SK-MEL-5 (cell line): ENCODE measurements around the gene PAGE2B. TPM values are rescaled to one million over a fixed set of nuclear protein-coding genes. Genes with fewer than 3 reads are reported as not detected.
A peak's percentile ranks its signal among the peaks of the same experiment; 100 is the strongest.
"Not testable (repeated sequence)": the region's sequence is repeated elsewhere in the genome, so short reads cannot be mapped to it uniquely, and the experiment has no call there.

Experiments used
- DNase-seq: peaks from one replicate; pipeline ENCODE4 v3.0.0-alpha.2; 2016; ENCODE audit warnings: low read depth, low spot score
- in situ Hi-C: cut with HindIII; loops from 2 replicates; pipeline ENCODE4 v1.10.0; 2016; ENCODE audit warnings: low sequenced_read_pairs, high pct_unique_total_duplicates, low pct_unique_long_range_greater_than_20kb
- total RNA-seq: library from RNA; depleted of rRNA; stranded (reverse); fragments of >200 nt; shearing (Covaris generic); gene quantifications from 2 replicates; pipeline ENCODE4 v1.2.3, GENCODE V29; 2014; rRNA removed

Gene PAGE2B
- total RNA-seq, 1 experiment from 2014 or later: not detected

DNA sequence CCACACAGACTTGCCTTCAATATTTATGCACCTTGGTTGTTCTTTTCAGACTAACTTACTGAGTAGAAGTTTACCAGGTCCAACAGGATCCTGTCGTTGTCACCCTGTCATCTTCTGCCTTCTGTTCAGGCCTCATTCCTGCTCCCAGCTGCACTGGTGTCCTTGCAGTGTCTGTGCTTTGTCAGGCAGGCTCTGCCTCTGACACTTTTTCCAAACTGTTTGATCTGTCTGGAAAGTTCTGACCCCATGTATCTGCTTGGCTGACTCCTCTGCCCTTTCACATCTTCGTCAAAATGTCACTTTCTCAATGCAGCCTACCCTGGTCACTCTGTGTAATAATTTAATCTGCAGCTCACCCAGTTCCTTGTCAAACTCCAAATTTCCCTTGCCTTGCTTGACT, 23.9 kb downstream of the PAGE2B start:
- in situ Hi-C loops: no loop called here
- no peak for DNase-seq

DNA sequence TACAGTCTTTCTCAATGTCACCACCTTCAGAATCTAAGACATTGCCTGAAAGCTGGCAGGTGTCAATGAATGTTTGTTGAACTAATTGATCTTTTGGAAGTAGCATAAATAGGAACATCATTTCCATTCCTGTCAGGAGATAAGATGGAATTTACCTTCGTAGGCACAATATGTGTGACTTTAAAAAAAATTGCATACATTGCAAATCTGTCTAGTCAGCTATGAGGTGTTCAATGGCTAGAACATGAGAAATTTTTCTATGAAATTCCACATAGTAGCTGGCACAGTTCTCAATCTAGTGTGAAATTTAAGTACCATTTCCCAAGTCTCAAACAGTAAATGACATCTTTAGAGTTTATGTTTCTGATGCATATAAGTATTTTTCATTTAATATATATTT, 24.3 kb downstream of the PAGE2B start:
- in situ Hi-C loops: no loop called here
- DNase-seq: no peak

GRCh38 chrX:55102754-55103153, 27.9 kb downstream of the PAGE2B start:
- in situ Hi-C loops: no loop called here
- no peak for DNase-seq

- in situ Hi-C loops: no loop called here
- DNase-seq: no peak
These were observed 32.4 kb downstream of the PAGE2B start for GRCh38 chrX:55107262-55107661.

DNA sequence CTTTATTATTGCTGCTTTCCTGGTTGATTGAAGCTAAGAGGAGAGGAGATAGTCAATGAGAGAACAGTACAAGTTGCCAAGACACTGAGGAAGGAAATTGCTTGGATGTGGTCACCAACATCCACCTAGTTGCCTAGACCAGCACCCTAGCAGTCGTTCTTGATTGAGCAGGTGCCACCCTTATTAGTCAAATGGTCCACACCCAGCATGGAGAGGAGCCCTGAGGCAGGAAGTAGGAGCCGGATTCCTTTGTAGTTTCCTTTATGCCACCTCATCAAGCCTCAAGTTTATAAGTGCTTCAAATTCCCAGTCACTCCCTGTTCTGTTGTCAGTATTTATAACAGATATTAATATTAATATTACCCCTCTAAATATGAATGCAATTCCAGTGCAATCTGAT, 33.1 kb downstream of the PAGE2B start:
- in situ Hi-C loops: no loop called here
- no peak for DNase-seq

- in situ Hi-C loops: no loop called here
- no peak for DNase-seq
These were observed 34.5 kb downstream of the PAGE2B start for GRCh38 chrX:55109306-55109705.

DNA sequence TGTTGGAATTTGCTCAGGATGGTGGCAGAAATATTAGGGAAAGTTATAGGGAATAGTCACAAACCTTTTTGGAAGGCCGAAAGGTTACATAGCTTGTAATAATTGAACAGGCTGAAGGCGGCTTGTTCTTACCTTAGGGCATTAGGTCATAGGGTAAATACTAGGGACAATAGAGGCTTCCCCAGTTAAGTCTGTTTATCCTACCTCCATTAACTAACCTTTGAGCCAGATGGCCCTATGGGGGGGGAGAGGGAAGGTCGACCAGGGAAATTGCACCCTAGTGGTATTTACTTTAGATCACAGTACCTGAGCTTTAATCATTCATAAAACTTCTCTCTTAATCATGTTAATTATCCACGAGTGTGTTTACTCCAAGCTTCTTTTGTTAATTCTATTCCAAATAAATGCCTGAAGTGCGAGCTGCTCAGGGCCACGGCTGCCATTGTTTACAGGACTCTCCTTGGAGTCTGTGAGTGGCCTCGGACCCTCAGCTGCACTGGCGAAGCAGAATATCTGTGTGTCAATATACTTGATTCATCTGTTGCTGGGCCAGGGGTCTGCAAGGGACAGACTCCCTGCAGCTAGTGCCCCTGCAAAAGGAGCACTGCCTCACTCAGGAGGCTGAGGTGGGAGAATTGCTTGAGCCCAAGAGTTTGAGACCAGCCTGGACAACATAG, 36.9 kb downstream of the PAGE2B start:
- in situ Hi-C loops: no loop called here

GRCh38 chrX:55116589-55116988, 41.8 kb downstream of the PAGE2B start:
- in situ Hi-C loops, DNase-seq: not testable (repeated sequence)

More for the DNA sequence above, 36.9 kb downstream of the PAGE2B start:
- DNase-seq: no peak

DNA sequence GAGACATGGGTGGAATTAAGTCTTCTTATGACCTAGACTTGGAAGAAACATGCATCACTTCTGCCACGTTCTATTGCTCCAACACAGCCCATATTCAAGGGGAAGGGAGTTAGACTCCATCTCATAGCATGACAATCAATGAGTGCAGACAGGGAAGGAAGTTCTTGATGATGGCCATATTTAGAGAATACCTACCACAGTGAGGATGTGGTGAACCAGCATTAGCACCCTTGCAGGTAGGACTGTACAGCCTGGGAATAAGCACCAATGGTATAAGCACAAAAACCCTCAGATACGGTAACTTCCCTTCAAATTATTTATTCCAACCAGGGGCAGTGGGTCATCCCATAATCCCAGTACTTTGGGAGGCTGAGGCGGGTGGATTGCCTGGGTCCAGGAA, 43.7 kb downstream of the PAGE2B start:
- in situ Hi-C loops: no loop called here
- DNase-seq: no peak

- DNase-seq: no peak
- in situ Hi-C loops: no loop called here
These were observed 44.4 kb downstream of the PAGE2B start for GRCh38 chrX:55119271-55119670.

- in situ Hi-C loops: no loop called here
- DNase-seq: no peak
These were observed 44.9 kb downstream of the PAGE2B start for GRCh38 chrX:55119712-55120111.

DNA sequence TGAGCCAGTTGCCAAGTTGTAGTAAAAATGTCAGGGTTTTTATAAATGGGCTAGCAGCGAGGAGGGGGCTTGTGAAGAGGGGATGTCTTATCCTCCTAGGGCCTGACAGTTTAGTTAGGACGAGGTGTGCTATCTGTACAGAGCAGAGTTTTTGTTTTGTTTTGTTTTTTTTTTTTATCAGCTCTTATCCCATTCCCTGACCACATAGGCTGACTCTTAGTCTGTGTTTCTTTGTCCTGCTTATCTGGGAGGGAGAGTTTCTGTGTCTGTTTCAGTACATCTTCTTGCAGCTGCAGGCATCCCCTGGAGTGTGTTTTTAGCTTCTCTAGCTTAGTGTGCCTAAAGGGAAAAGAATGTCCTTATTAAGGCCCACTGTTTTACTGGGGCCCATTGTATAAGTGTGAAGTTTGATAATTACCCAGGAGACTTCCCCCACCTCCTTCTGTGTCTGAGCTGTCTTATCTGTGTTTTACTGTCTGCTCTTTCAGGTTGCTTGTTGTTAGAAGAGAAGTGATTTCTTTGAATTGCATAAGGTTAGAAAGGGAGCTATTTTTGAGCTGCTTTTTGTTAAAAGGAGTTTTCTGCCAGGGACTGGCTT, 46.0 kb downstream of the PAGE2B start:
- DNase-seq: no peak

GRCh38 chrX:55123900-55124299, 49.1 kb downstream of the PAGE2B start:
- in situ Hi-C loops: no loop called here
- DNase-seq: no peak

More for the DNA sequence above, 46.0 kb downstream of the PAGE2B start:
- in situ Hi-C loops: no loop called here

DNA sequence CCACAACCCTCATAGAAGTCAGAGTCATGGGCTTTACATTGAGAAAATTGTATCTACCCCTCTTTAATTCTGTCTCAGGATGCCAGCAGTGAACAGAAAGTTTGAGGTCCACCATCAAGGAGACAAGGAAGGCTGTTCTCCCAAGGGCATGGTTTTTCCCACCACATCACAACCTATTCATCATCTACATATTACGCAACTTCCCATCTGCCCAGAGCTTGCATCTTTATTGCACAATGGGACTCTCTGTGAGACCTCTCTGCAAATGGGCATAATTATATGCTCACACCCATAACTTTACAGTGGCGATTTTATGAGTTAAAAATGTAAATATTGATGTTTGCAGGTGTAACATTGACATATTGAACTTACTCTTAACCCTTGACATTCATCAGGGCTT, 52.9 kb downstream of the PAGE2B start:
- DNase-seq: peak; percentile 17
- in situ Hi-C loops: no loop called here

Other genes with a start within 250 kb of the PAGE2B start
- gene TRO, start 154.2 kb upstream of the PAGE2B start, total RNA-seq: 12.4 and 13.4 TPM in 2 replicates
- gene PFKFB1, start 80.8 kb upstream of the PAGE2B start, total RNA-seq: not detected in 2 replicates
- 10.5 and 10.9 TPM in 2 replicates for gene APEX2, start 74.7 kb upstream of the PAGE2B start, total RNA-seq
- gene ALAS2, start 44.1 kb upstream of the PAGE2B start, total RNA-seq: not detected in 2 replicates
- not detected in 2 replicates for gene PAGE2, start 14.0 kb downstream of the PAGE2B start, total RNA-seq
- 18.9 and 23.7 TPM in 2 replicates for gene PAGE5, start 145.3 kb downstream of the PAGE2B start, total RNA-seq
- not detected in 2 replicates for gene PAGE3, start 189.9 kb downstream of the PAGE2B start, total RNA-seq